ENCODE data around the gene TMEM132E. TPM values are rescaled to one million over a fixed set of nuclear protein-coding genes. Genes with fewer than 3 reads are reported as not detected.

TMEM132E gene
- total and polyA plus RNA-seq, 2 experiments from 2014 or later = 0.16 to 0.45 TPM

- Histone ChIP-seq H3K36me3 (ENCODE audit: insufficient read depth) (no peaks in the 10 kb centered on the region), H3K4me2 (0 out of 2 replicates have a peak overlapping the region, but pooled peaks have one; percentile 89), H3K4me3 (no peak overlapping the region), H2AFZ (no peak overlapping the region), H3K79me2 (replicated peaks; ENCODE audit: insufficient read depth) (no peaks in the 10 kb centered on the region), H3K9me2 (ENCODE audit: insufficient read depth) (no peaks in the 10 kb centered on the region), H4K20me1 (replicated peaks; ENCODE audit: insufficient read depth) (peaks cover 20% of the 10 kb centered on the region), H3K27me3 (ENCODE audit: insufficient read depth) (peaks cover 99% of the 10 kb centered on the region), H3F3A (replicated peaks; ENCODE audit: low read depth) (0 out of 2 replicates have a peak, but pooled peaks cover 5% of the 10 kb centered on the region), H3K4me1 (ENCODE audit: insufficient read depth) (peaks cover 27% of the 10 kb centered on the region), H3K27ac (ENCODE audit: low read depth) (no peak overlapping the region)
- H3K27me3 Mint-ChIP-seq (ENCODE audit: insufficient read depth, low read depth, poor library complexity) = peaks cover 96% of the 10 kb centered on the region
- no peaks in the 10 kb centered on the region for H3K9me3 Mint-ChIP-seq
- ATAC-seq (no peak), DNase-seq (ENCODE audit: low spot score) (no peak)
- peaks cover 22% of the 10 kb centered on the region for H3K4me1 Mint-ChIP-seq
- H3K4me3 Mint-ChIP-seq = peak overlapping the region; percentile 71; the same call in 2 of the 3 replicates
- no peak overlapping the region for H3K27ac Mint-ChIP-seq
- TF ChIP-seq NANOG (IDR thresholded peaks at IDR 0.05; ENCODE audit: borderline replicate concordance) = no peak
- TF ChIP-seq STAT1 (IDR thresholded peaks at IDR 0.05; ENCODE audit: unreplicated experiment) = no peak
- TF ChIP-seq CTCF (conservative IDR thresholded peaks at IDR 0.05; ENCODE audit: low read depth in 2 of 2) = no peak
- no peak for TF ChIP-seq JUNB (IDR thresholded peaks at IDR 0.05; ENCODE audit: unreplicated experiment)
- no peak for TF ChIP-seq ZNF114 (CRISPR knock-in tag; IDR thresholded peaks at IDR 0.05)
- no peak for TF ChIP-seq CREB1 (CRISPR knock-in tag; IDR thresholded peaks at IDR 0.05; ENCODE audit: low read depth)
- TF ChIP-seq POLR2AphosphoS5 (IDR thresholded peaks at IDR 0.05; ENCODE audit: low read depth) = no peak
- no peak for TF ChIP-seq ZNF462 (CRISPR knock-in tag; IDR thresholded peaks at IDR 0.05)
- TF ChIP-seq ETS1 (IDR thresholded peaks at IDR 0.05) = no peak
- TF ChIP-seq EZH2 (IDR thresholded peaks at IDR 0.05; ENCODE audit: low read depth, unreplicated experiment) = no peak
- TF ChIP-seq REST (IDR thresholded peaks at IDR 0.05; ENCODE audit: unreplicated experiment) = no peak
- no peak for TF ChIP-seq ZNF331 (CRISPR knock-in tag; IDR thresholded peaks at IDR 0.05; ENCODE audit: low read depth)
- H3K36me3 Mint-ChIP-seq (ENCODE audit: low read depth) = no peaks in the 10 kb centered on the region
These were observed 3.5 kb downstream of the TMEM132E start for GRCh38 chr17:34582901-34583245.
